Smooth muscle cell (in vitro differentiated cells): Measurements from ENCODE around the gene GARNL3. TPM values are rescaled to one million over a fixed set of nuclear protein-coding genes. Genes with fewer than 3 reads are reported as not detected.

Experiments
- DNase-seq: peaks from one replicate; lab custom pipeline; 2025; ENCODE audit not compliant: unreplicated experiment; lab: John Stamatoyannopoulos, UW
- H2AFZ ChIP-seq: fragments of 200-600 bp; sonication (generic); 2 replicates; pipeline ENCODE4 v1.6.0; 2016; ENCODE audit warnings: antibody characterized with exemption, low read depth, mild to moderate bottlenecking
- H3F3A ChIP-seq: fragments of 200-600 bp; sonication (generic); 2 replicates; pipeline ENCODE4 v1.6.0; 2017; ENCODE audit warnings: antibody characterized with exemption, low read depth
- H3K27ac ChIP-seq: fragments of 200-600 bp; sonication (generic); 2 replicates; pipeline ENCODE4 v1.5.1; 2016; ENCODE audit warnings: low read depth, mild to moderate bottlenecking
- H3K27me3 ChIP-seq: fragments of 200-600 bp; sonication (generic); 2 replicates; pipeline ENCODE4 v1.6.1; 2016; ENCODE audit warnings: low read depth, mild to moderate bottlenecking
- H3K36me3 ChIP-seq: fragments of 200-600 bp; sonication (generic); 2 replicates; pipeline ENCODE4 v1.5.1; 2016; ENCODE audit warnings: low read depth
- H3K4me1 ChIP-seq: fragments of 200-600 bp; sonication (generic); 2 replicates; pipeline ENCODE4 v1.5.1; 2016; ENCODE audit warnings: low read depth
- H3K4me2 ChIP-seq: fragments of 200-600 bp; sonication (generic); 2 replicates; pipeline ENCODE4 v1.6.0; 2016; ENCODE audit warnings: mild to moderate bottlenecking
- H3K4me3 ChIP-seq: fragments of 200-600 bp; sonication (generic); 2 replicates; pipeline ENCODE4 v1.5.1; 2016; ENCODE audit warnings: mild to moderate bottlenecking
- H3K79me2 ChIP-seq: fragments of 200-600 bp; sonication (generic); 2 replicates; pipeline ENCODE4 v1.6.0; 2016; ENCODE audit warnings: low read depth, mild to moderate bottlenecking
- H3K9ac ChIP-seq: fragments of 200-600 bp; sonication (generic); 2 replicates; pipeline ENCODE4 v1.6.0; 2016; ENCODE audit warnings: low read depth
- H3K9me3 ChIP-seq: fragments of 200-600 bp; sonication (generic); replicated peaks from 2 replicates; pipeline ENCODE4 v1.5.1; 2016; ENCODE audit warnings: low read depth
- H4K20me1 ChIP-seq: fragments of 200-600 bp; sonication (generic); 2 replicates; pipeline ENCODE4 v1.6.0; 2016; ENCODE audit warnings: low read depth
- CTCF ChIP-seq: fragments of 200-600 bp; sonication (generic); IDR thresholded peaks from 2 replicates; pipeline ENCODE4 v1.5.1; 2017; ENCODE audit warnings: borderline replicate concordance, mild to moderate bottlenecking, antibody characterized with exemption; ENCODE audit not compliant: insufficient read depth, poor library complexity, severe bottlenecking
- WGBS: methylation state at CpG from one replicate; pipeline ENCODE4 v1.1.7; 2016; ENCODE audit warnings: low lambda C conversion rate; 5-methylcytosine and 5-hydroxymethylcytosine counted together
- polyA plus RNA-seq: library from polyadenylated mRNA; unstranded; fragments of >200 nt; fragmentation: Nextera tagmentation; extraction: Ambion mirVana; gene quantifications from 2 replicates; pipeline ENCODE4 v1.2.1, GENCODE V29; 2016
- total RNA-seq: library from RNA; depleted of rRNA; stranded (reverse); fragments of >200 nt; gene quantifications from 2 replicates; pipeline ENCODE4 v1.2.3, GENCODE V29; 2014

The GARNL3 gene
- total and polyA plus RNA-seq, 2 experiments from 2014 or later: 4.7 to 18.5 TPM

GRCh38 chr9:127262602-127263001 lies 2.0 kb upstream of the GARNL3 start:
- no peaks in the 10 kb centered on the region for H4K20me1 ChIP-seq
- no peak overlapping the region for H3K4me2 ChIP-seq
- TF ChIP-seq CTCF: no peak
- no peaks in the 10 kb centered on the region for H3K27me3 ChIP-seq
- DNase-seq: no peak
- no peaks in the 10 kb centered on the region for H3F3A ChIP-seq
- H2AFZ ChIP-seq: no peak overlapping the region
- no peaks in the 10 kb centered on the region for H3K4me1 ChIP-seq
- H3K9ac ChIP-seq: no peak overlapping the region
- no peaks in the 10 kb centered on the region for H3K36me3 ChIP-seq
- no peaks in the 10 kb centered on the region for H3K79me2 ChIP-seq
- no peaks in the 10 kb centered on the region for H3K9me3 ChIP-seq
- no peak overlapping the region for H3K4me3 ChIP-seq
- H3K27ac ChIP-seq: no peak overlapping the region

- no peaks in the 10 kb centered on the region for H4K20me1 ChIP-seq
- H3K9ac ChIP-seq: no peak overlapping the region
- no peaks in the 10 kb centered on the region for H3K9me3 ChIP-seq
- 96% methylated on average over 9 of the region's 9 CpGs for WGBS
- H3K79me2 ChIP-seq: no peaks in the 10 kb centered on the region
- no peak for TF ChIP-seq CTCF
- no peak overlapping the region for H3K27ac ChIP-seq
- no peak overlapping the region for H3K4me3 ChIP-seq
- no peaks in the 10 kb centered on the region for H3K27me3 ChIP-seq
- no peak overlapping the region for H2AFZ ChIP-seq
- DNase-seq: no peak
- H3K4me2 ChIP-seq: no peak overlapping the region
- H3K36me3 ChIP-seq: no peaks in the 10 kb centered on the region
- H3F3A ChIP-seq: no peaks in the 10 kb centered on the region
- H3K4me1 ChIP-seq: no peaks in the 10 kb centered on the region
Observed at GRCh38 chr9:127263237-127263636, 1.3 kb upstream of the GARNL3 start.

- Histone ChIP-seq H3K9me3 (no peaks in the 10 kb centered on the region), H4K20me1 (no peaks in the 10 kb centered on the region), H3K36me3 (no peaks in the 10 kb centered on the region), H2AFZ (no peak overlapping the region), H3K9ac (no peak overlapping the region), H3K79me2 (no peaks in the 10 kb centered on the region), H3F3A (no peaks in the 10 kb centered on the region), H3K4me3 (no peak overlapping the region), H3K27me3 (no peaks in the 10 kb centered on the region), H3K4me2 (no peak overlapping the region), H3K4me1 (no peaks in the 10 kb centered on the region), H3K27ac (no peak overlapping the region)
- DNase-seq: no peak
- no peak for TF ChIP-seq CTCF
Observed at GRCh38 chr9:127263664-127264063, 910 bp upstream of the GARNL3 start.

- Histone ChIP-seq H3K9me3 (no peaks in the 10 kb centered on the region), H2AFZ (no peak overlapping the region), H3K27me3 (no peaks in the 10 kb centered on the region), H3K4me1 (no peaks in the 10 kb centered on the region), H3K36me3 (no peaks in the 10 kb centered on the region), H3K9ac (no peak overlapping the region), H3F3A (no peaks in the 10 kb centered on the region), H3K79me2 (no peaks in the 10 kb centered on the region), H4K20me1 (no peaks in the 10 kb centered on the region), H3K27ac (no peak overlapping the region), H3K4me3 (no peak overlapping the region), H3K4me2 (no peak overlapping the region)
- 84% methylated on average over 5 of the region's 5 CpGs for WGBS
- TF ChIP-seq CTCF: no peak
- DNase-seq: no peak
Observed at GRCh38 chr9:127267793-127268525, 3.4 kb downstream of the GARNL3 start.
